Stimulated activated naive CD8-positive, alpha-beta T cell treated with anti-CD3 and anti-CD28 coated beads, Interleukin-15, amount 100 ng/mL, for 72 hours (primary cell): ENCODE data around the gene DLX1.
"Not testable (repeated sequence)": the region's sequence is repeated elsewhere in the genome, so short reads cannot be mapped to it uniquely, and the experiment has no call there.

Experiments used
- ATAC-seq: fragments of 150-1000 bp; cut with Tn5 transposase; 2 replicates; pipeline ENCODE4 v1.10.0; 2021; ENCODE audit warnings: mild to moderate bottlenecking, moderate library complexity
- DNase-seq, 2 donors: peaks; one replicate each; pipeline ENCODE4 v3.0.0; 2021 to 2022
- H3K27ac Mint-ChIP-seq, 2 donors: one replicate each; pipeline ENCODE4 v1.8.0; 2022; ENCODE audit warnings: mild to moderate bottlenecking in 2 of 2, mixed read lengths in 2 of 2, moderate library complexity in 2 of 2
- H3K27me3 Mint-ChIP-seq: one replicate; pipeline ENCODE4 v1.8.0; 2022; ENCODE audit warnings: mixed read lengths
- H3K4me1 Mint-ChIP-seq: one replicate; pipeline ENCODE4 v1.8.0; 2022; ENCODE audit warnings: mild to moderate bottlenecking, mixed read lengths
- H3K4me3 Mint-ChIP-seq, 2 donors: one replicate each; pipeline ENCODE4 v1.8.0; 2022; ENCODE audit warnings: mild to moderate bottlenecking in 2 of 2, mixed read lengths in 2 of 2, moderate library complexity in 1 of 2
- H3K9me3 Mint-ChIP-seq, 2 donors: one replicate each; pipeline ENCODE4 v1.8.0; 2022; ENCODE audit warnings: mixed read lengths in 2 of 2

The DLX1 gene

DNA sequence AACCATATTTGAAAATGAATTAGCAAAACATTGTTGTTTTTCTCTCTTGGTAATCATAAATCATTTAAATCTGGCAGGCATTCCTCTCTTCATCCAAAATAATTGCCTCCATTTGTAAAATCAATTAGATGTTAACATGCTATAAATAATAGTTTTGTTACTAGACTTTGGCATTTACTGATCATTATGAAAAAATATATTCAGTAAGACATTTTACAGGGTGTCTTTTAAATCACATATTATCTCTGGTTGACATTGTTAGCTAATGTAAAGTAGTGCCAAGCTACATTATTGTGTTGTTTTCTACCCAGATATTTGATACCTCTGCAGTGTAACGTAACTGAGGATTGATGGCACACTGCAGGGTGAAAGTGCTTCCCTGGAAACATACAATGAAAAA, 31.8 kb upstream of the DLX1 start:
- Mint-ChIP-seq H3K27me3 (no peaks in the 10 kb centered on the region), H3K9me3 (no peaks in the 10 kb centered on the region), H3K4me1 (no peaks in the 10 kb centered on the region), H3K27ac (no peak overlapping the region), H3K4me3 (no peak overlapping the region)
- ATAC-seq (no peak), DNase-seq (no peak)

DNA sequence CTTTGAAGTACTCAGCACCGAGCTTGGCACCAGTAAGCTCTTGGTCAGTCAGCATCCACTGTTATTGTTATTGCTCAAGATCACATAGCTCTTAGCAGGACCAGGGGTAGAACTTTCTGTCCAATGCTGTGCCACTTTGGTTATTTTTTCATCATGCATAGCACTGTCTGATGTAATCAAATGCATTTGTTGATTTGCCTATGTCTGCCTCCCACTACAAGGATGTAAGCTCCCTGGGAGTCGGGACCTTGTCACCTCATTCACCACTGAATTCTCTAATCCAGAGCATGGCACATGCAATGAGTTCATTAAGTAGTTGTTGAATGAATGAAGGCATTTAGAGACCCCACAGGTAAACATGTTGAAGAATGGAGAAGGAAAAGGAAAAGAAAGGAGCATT, 29.0 kb upstream of the DLX1 start:
- no peak for DNase-seq
- no peak overlapping the region for H3K4me3 Mint-ChIP-seq
- no peaks in the 10 kb centered on the region for H3K9me3 Mint-ChIP-seq

DNA sequence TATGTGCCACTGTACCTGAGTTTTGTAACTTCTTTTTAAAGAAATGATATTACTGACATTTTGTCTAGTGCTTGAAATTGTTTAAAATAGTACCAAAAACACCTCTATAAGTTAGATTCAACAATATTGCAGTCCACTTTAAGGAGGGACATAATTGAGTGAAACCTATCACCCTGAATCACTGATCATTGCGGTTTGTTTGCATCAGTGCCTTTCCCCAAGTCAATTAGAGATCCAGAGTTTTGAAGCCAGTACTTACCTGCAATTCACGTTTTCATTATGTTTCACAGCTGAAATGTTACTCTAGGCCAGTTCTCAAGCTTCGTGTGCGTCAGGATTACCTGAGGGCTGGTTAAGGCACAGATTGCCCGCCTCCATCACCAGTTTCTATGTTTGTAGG, 26.6 kb upstream of the DLX1 start:
- ATAC-seq = no peak

More for the DNA sequence above, 29.0 kb upstream of the DLX1 start:
- Mint-ChIP-seq H3K27ac (no peak overlapping the region), H3K4me1 (no peaks in the 10 kb centered on the region), H3K27me3 (no peaks in the 10 kb centered on the region)
- ATAC-seq = no peak

DNA sequence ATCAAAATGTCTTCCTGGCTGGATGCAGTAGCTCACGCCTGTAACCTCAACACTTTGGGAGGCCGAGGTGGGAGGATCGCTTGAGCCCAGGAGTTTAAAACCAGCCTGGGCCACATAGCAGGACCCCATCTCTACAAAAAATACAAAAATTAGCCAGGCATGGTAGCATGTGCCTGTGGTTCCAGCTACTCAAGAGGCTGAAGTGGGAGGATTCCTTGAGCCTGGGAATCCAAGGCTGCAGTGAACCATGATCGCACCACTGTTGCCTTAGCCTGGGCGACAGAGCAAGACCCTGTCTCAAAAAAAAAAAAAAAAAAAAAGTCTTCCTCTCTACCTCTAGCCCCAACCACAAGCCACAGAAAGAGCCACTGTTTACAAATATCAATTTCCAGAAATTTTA, 25.2 kb upstream of the DLX1 start:
- H3K9me3 Mint-ChIP-seq, H3K4me3 Mint-ChIP-seq, ATAC-seq, H3K27ac Mint-ChIP-seq, H3K27me3 Mint-ChIP-seq, H3K4me1 Mint-ChIP-seq, DNase-seq: not testable (repeated sequence)

More for the DNA sequence above, 26.6 kb upstream of the DLX1 start:
- Mint-ChIP-seq H3K27ac (peak overlapping the region in 1 of 2 donors; percentile 34), H3K4me1 (no peaks in the 10 kb centered on the region), H3K9me3 (no peaks in the 10 kb centered on the region), H3K27me3 (no peaks in the 10 kb centered on the region), H3K4me3 (no peak overlapping the region)
- DNase-seq = no peak

DNA sequence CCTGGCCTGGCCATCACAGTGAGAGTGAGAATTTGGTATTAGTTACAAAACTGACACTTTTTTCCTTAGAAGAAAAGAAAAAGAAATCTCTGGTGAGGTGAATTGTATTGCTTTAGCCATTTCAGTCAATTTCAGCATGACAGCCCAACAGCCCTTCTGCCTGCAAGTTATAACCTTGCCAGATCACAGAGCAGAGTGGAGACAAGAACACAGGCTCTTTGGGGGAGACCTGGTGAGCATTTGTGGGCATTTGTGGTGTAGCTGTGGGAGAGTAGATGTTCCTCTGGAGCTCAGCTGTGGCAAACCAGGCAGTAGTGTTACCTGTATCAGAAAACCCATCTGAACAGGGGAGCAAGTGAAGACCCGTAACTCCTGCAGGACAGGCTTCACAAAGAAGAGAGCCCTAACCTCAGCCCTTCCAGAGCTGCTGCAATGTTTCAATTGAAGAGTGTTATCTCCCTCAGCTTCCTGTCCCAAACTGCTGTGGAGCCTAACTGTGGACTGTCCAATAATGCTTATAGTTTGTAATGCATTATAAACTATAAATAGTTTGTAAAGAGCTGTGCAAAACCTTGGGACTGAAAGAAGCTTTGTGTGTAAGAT, 22.8 kb upstream of the DLX1 start:
- Mint-ChIP-seq H3K27ac (no peak overlapping the region), H3K4me1 (no peaks in the 10 kb centered on the region), H3K27me3 (no peaks in the 10 kb centered on the region), H3K4me3 (no peak overlapping the region), H3K9me3 (no peaks in the 10 kb centered on the region)
- ATAC-seq = no peak
- no peak for DNase-seq

DNA sequence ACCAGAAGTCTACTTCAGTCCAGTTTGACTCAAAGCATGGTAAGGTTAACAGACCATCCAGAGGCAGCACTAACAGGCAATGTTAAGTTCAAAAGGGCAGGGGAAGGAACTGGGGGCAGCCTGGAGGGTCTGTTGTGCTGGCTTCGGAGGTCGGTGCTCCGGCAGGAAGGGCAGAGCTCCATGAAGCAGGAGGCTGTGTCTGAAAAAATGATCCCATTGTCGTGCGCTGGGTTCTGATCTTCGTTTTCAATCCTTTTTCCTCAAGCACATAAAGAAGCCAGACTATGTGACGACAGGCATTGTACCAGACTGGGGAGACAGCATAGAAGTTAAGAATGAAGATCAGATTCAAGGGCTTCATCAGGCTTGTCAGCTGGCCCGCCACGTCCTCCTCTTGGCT, 21.9 kb upstream of the DLX1 start:
- ATAC-seq = no peak
- no peak for DNase-seq
- H3K4me3 Mint-ChIP-seq = no peak overlapping the region
- H3K27ac Mint-ChIP-seq = no peak overlapping the region
- no peaks in the 10 kb centered on the region for H3K27me3 Mint-ChIP-seq
- H3K9me3 Mint-ChIP-seq = no peaks in the 10 kb centered on the region
- H3K4me1 Mint-ChIP-seq = no peaks in the 10 kb centered on the region

DNA sequence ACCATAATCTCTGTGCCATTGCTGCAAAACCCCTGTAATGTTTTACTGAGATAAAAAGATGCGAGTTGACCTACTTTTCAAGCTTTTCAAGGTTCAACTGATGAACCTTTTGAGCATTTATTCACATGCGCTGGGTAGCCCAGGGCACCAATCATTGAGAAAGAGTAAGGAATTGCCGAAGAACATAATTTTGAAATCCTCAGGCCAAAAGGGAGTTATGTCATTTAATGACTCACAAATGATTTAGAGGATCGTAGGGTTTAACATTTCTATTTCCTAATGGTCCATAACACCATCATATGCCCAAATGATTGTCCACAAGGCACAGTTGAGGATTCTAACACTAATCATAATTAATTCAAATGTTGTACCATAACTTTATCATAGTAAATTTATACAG, 20.2 kb upstream of the DLX1 start:
- Mint-ChIP-seq H3K4me3 (no peak overlapping the region), H3K27me3 (no peaks in the 10 kb centered on the region), H3K9me3 (no peaks in the 10 kb centered on the region), H3K4me1 (no peaks in the 10 kb centered on the region), H3K27ac (no peak overlapping the region)
- DNase-seq (no peak), ATAC-seq (no peak)

DNA sequence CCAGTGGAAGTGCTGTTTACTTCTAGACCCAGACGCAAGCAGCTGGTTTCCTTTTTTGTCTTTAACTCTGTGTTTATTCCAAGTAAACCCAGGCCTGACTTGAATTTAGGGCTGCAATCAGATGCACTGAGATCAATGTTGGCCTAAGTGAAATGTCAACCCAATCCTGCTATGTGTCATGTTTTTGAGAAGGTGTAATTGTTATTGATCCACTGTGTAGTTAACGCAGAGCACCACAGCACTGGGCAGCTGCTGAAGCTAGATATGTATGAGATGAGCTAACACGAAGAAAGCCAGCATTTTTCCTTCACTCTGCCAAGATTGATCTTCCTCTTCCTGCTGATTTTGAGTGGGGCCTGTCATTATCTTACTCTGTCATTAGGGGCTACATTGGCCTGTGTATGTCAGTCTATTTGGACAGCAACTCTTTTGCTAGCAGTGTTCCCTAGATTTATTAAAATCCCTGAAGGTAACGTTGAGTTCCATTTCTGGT, 18.9 kb upstream of the DLX1 start:
- Mint-ChIP-seq H3K4me3 (no peak overlapping the region), H3K27ac (no peak overlapping the region), H3K4me1 (no peaks in the 10 kb centered on the region), H3K27me3 (peaks cover 9% of the 10 kb centered on the region), H3K9me3 (no peaks in the 10 kb centered on the region)
- ATAC-seq = no peak
- no peak for DNase-seq

DNA sequence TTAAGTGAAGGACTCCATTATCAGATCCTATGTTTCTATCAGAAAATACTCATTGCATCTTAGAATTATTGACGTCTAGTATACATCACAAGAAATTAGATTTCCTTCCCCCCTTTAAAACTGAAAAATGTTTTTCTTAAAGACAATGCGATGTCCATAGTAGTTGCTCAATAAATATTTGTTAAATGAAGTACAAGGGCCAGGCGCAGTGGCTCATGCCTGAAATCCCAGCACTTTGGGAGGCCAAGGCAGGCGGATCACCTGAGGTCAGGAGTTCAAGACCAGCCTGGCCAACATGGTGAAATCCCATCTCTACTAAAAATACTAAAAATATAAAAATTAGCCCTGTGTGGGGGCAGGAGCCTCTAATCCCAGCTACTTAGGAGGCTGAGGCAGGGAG, 17.4 kb upstream of the DLX1 start:
- H3K4me1 Mint-ChIP-seq, H3K27me3 Mint-ChIP-seq, H3K27ac Mint-ChIP-seq, H3K4me3 Mint-ChIP-seq, H3K9me3 Mint-ChIP-seq, ATAC-seq, DNase-seq: not testable (repeated sequence)

DNA sequence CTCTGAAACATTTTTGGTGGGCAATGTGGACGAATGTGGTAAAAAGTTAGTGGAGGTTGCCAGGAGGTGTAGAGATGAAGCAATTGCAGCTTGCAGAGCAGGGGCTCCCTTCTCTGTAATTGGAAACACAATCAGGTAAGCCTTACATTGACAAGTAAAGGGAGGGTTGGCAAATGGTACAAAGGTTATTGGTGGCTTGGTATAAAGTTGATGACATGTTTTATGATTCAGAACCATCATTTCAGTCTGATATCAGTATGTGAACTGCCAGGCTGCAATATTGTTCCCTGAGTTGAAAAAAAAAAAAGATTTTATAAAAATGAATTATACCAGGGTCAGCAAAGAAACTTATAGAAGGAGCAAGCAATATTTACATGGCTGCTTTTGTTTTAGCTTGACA, 14.4 kb upstream of the DLX1 start:
- no peaks in the 10 kb centered on the region for H3K9me3 Mint-ChIP-seq
- H3K4me1 Mint-ChIP-seq = no peaks in the 10 kb centered on the region
- no peak overlapping the region for H3K4me3 Mint-ChIP-seq
- ATAC-seq (no peak), DNase-seq (no peak)
- peaks cover 19% of the 10 kb centered on the region for H3K27me3 Mint-ChIP-seq
- H3K27ac Mint-ChIP-seq = no peak overlapping the region

DNA sequence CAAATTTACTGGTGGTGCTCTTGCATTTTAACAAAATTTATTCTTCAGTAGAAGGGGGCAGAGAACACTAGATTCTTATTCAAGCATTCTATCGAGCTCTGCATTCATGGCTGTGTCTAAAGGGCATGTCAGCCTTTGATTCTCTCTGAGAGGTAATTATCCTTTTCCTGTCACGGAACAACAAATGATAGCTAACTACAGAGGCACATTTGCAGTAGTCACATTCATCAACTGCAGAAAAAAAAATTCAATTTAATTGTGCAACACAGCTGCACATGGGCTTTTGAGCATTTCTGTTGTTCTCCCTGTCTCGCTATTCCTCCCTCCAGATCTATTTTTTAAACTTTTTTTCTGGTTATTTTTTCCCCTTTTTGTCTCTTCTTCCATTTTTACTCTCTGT, 13.0 kb upstream of the DLX1 start:
- peaks cover 33% of the 10 kb centered on the region for H3K27me3 Mint-ChIP-seq
- DNase-seq (no peak), ATAC-seq (no peak)
- H3K4me1 Mint-ChIP-seq = no peaks in the 10 kb centered on the region
- no peak overlapping the region for H3K4me3 Mint-ChIP-seq
- no peaks in the 10 kb centered on the region for H3K9me3 Mint-ChIP-seq
- H3K27ac Mint-ChIP-seq = no peak overlapping the region

DNA sequence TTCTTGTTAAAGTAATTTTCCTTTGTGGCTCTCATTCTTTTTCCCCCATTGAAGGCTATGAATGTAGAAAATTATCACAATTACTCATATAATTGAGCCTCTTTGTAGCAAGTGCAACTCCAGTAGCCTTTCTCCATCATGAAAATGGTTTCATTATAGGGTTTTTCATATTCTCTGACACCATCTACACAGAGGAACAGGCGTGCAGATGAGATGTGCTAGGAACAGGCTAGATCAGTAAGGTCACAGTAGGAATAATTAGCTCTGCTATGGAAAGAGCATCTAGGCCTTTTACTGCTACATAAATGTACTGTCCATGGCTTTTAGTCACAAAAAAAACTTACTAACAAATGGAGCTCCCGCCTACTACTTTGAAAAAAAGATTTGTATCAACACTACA, 12.6 kb upstream of the DLX1 start:
- Mint-ChIP-seq H3K9me3 (no peaks in the 10 kb centered on the region), H3K4me1 (no peaks in the 10 kb centered on the region), H3K27ac (no peak overlapping the region), H3K27me3 (peaks cover 37% of the 10 kb centered on the region), H3K4me3 (no peak overlapping the region)
- ATAC-seq (no peak), DNase-seq (no peak)

DNA sequence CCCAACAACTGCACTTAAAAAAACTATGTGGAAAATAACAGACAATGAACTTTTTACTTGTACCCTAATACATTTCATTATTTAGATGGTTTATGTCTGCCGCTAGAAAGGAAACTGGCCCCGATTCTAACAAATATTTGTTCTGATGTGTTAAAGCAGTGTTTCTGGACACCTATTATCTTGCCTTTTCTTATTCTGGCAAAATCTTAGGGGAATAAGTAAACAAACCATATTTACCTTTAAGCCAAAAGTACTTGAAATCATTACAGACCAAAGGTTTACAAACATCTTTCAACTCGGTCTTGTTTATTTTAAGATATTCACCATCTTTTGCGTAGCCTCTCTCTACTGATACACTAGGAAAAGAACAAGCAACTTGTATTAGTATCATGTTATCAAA, 11.8 kb upstream of the DLX1 start:
- H3K4me3 Mint-ChIP-seq = no peak overlapping the region
- ATAC-seq = no peak
- no peaks in the 10 kb centered on the region for H3K4me1 Mint-ChIP-seq
- H3K27ac Mint-ChIP-seq = no peak overlapping the region
- no peaks in the 10 kb centered on the region for H3K9me3 Mint-ChIP-seq
- H3K27me3 Mint-ChIP-seq = peaks cover 45% of the 10 kb centered on the region
- DNase-seq = no peak

DNA sequence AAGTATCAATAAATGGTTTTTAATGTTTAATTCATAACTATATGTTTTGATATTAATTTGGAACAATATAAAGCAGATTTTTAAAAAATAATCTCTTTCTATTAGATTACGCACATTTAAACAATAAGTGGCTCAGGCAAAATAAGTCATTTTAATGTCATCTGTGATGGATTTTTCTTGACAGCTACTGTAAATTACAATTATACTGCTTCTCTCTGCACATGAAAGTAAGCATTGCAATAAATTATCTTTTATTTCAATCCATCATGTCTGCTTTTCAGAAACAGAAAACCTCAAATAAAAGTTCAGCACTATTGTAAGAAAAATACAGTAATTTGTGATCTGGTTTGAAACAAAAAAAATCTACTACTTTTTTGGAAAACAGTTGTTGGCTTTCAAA, 11.1 kb upstream of the DLX1 start:
- Mint-ChIP-seq H3K27me3 (peaks cover 52% of the 10 kb centered on the region), H3K4me1 (no peaks in the 10 kb centered on the region), H3K27ac (no peak overlapping the region), H3K4me3 (no peak overlapping the region), H3K9me3 (no peaks in the 10 kb centered on the region)
- ATAC-seq (no peak), DNase-seq (no peak)

DNA sequence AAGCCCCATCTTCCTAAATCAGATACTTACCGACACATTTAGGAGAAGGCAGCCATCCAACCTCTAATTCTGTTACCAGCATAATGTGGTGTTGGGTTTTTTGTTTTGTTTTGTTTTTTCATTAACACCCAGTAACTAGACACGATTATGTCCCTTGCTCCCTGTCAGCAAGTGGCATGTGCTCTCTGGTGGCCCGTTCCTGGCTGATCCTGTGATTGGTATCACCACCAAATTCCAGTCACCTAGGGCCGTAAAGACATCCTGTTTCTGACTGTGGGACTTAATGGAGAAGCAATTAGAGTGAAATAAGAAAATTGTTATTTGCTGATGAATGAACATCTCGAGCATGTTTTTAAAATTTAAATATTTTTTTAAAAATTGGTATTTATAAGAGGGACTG, 5.9 kb upstream of the DLX1 start:
- H3K27me3 Mint-ChIP-seq = peaks cover 95% of the 10 kb centered on the region
- DNase-seq (no peak), ATAC-seq (no peak)
- H3K9me3 Mint-ChIP-seq = no peaks in the 10 kb centered on the region
- no peak overlapping the region for H3K27ac Mint-ChIP-seq
- H3K4me3 Mint-ChIP-seq = no peak overlapping the region
- peaks cover 36% of the 10 kb centered on the region for H3K4me1 Mint-ChIP-seq

DNA sequence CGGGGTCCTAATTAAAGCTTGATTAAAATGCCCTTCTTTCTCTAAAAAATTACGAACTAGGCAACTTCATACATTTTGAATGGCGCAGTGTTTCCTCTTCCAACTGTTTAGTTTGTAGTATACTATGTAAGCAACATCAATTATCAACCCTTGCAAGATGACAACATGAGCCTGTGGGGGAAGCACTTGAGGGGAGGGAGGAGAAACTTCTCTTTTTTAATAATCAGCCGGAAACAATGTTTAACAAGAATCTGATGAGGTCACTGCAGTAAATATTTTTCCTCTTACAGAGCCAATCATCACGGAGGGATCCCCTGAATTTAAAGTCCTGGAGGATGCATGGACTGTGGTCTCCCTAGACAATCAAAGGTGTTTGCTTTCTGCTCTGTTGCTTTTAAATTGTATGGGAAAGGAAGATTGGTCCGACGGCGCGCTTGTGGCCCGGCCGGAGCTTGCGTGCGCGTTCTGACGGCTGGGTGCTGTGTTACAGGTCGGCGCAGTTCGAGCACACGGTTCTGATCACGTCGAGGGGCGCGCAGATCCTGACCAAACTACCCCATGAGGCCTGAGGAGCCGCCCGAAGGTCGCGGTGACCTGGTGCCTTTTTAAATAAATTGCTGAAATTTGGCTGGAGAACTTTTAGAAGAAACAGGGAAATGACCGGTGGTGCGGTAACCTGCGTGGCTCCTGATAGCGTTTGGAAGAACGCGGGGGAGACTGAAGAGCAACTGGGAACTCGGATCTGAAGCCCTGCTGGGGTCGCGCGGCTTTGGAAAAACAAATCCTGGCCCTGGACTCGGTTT, 5.3 kb upstream of the DLX1 start:
- Mint-ChIP-seq H3K27ac (no peak overlapping the region), H3K4me3 (peak overlapping the region in 1 of 2 donors; percentile 24), H3K27me3 (peaks cover 100% of the 10 kb centered on the region), H3K4me1 (peaks cover 43% of the 10 kb centered on the region), H3K9me3 (no peaks in the 10 kb centered on the region)
- DNase-seq (no peak), ATAC-seq (no peak)
